GM12892 (cell line): ENCODE measurements around the gene GUCY2F.

ENCODE experiments used
- DNase-seq: peaks from one replicate; pipeline ENCODE4 v3.0.0; 2011; ENCODE audit not compliant: insufficient read length
- FAIRE-seq: peaks from 2 replicates; lab custom pipeline; 2011; peaks lifted over from hg19 to GRCh38; lab: Jason Lieb, UNC
- POLR2A ChIP-seq: IDR thresholded peaks from 2 replicates; pipeline ENCODE4 v1.6.1; 2011; ENCODE audit warnings: low read depth, low read length, control low read depth
- POLR2AphosphoS5 ChIP-seq: IDR thresholded peaks from 2 replicates; pipeline ENCODE4 v1.6.1; 2011; ENCODE audit warnings: low read depth, low read length, control low read depth
- TAF1 ChIP-seq: IDR thresholded peaks from 2 replicates; pipeline ENCODE4 v1.6.1; 2011; ENCODE audit warnings: low read depth, mild to moderate bottlenecking, control low read depth, low read length, borderline replicate concordance

GUCY2F gene

GRCh38 chrX:109392895-109393294, 89.0 kb downstream of the GUCY2F start:
- no peak for TF ChIP-seq POLR2AphosphoS5
- TF ChIP-seq TAF1 = no peak
- DNase-seq (no peak), FAIRE-seq (no peak)

DNA sequence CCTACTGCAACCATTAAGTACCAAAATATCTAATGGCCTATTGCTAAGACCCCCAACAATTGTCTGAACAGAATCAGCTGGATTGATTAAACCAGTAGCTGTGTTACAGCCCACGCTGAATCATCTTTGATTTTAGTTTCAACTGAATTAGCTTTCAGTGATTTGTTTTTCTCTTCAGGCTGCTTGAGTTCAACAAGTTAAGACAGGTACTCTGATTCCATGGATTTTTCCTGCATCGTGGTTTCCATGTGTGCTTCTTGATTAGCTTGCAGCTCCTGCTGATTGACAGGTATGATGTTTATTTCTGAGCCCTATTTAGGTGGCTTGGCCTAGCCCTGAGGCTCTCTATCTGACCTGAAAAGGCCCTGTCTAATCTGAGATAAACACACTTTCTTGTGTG, 91.3 kb downstream of the GUCY2F start:
- FAIRE-seq = peak; percentile 9
- DNase-seq = no peak
- TF ChIP-seq TAF1 (no peak), POLR2A (no peak), POLR2AphosphoS5 (no peak)

GRCh38 chrX:109389917-109390316, 92.0 kb downstream of the GUCY2F start:
- FAIRE-seq (no peak), DNase-seq (no peak)

GRCh38 chrX:109384699-109385098, 97.2 kb downstream of the GUCY2F start:
- DNase-seq (no peak), FAIRE-seq (no peak)
- no peak for TF ChIP-seq POLR2A
- TF ChIP-seq TAF1 = no peak
- TF ChIP-seq POLR2AphosphoS5 = no peak

More at GRCh38 chrX:109389917-109390316, 92.0 kb downstream of the GUCY2F start:
- TF ChIP-seq POLR2AphosphoS5 (no peak), TAF1 (no peak), POLR2A (no peak)

GRCh38 chrX:109382332-109382731, 99.6 kb downstream of the GUCY2F start:
- TF ChIP-seq POLR2AphosphoS5 = no peak
- DNase-seq (no peak), FAIRE-seq (no peak)

- TF ChIP-seq TAF1 = no peak
- TF ChIP-seq POLR2AphosphoS5 = no peak
- no peak for TF ChIP-seq POLR2A
- FAIRE-seq (no peak), DNase-seq (no peak)
Observed at GRCh38 chrX:109378281-109378680, 103.6 kb downstream of the GUCY2F start.

DNA sequence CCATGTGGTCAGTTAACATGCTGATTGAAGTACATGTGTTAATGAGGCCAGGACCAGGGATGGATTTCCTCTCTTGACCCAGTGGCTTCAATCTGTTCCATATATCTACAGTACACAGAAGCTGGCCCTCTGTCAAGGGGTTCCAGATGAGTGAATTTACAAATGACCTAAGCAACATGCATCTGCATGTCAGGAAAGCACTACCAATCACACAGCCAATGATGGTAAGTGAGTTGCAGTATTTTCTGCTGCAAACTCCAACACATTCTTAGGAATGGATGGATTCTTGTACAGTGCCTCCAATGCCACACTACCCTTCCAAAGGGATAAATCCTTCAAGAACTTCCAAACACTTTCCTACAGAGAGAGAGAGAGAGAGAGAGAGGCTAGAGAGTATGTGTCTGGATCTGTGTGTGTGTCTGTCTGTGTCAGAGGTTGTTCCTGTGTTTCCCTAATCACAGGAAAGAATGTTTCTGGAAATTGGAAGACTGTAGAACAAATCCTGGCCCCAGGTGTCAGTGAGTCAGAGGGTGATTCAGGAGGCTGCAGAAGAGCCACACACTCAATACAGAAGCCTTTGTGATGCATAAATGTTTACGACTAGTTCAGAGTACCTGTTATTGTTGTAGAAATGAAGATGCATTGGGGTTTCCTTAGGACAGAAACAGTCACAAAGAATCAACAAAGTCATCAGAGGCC, 107.5 kb downstream of the GUCY2F start:
- DNase-seq (no peak), FAIRE-seq (no peak)
- TF ChIP-seq POLR2AphosphoS5 (no peak), TAF1 (no peak), POLR2A (no peak)

DNA sequence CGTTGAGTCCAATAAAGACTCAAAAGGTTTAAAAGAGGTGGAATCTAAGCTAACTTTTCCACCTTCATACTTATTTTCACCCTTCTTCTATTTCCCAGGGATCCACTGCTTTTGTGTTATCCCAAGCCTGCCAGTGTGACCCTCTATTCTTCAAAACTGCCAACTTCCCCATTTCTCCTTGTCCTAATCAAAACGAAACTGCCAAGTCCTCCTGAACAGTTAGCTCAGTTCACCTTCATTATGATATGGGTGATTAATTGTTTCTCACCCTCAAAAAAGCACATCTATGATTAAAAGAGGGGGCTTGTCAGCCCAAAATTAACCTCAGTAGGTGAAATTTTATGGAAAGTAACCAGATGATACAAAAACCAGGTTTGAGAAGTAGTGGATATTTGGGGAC, 108.4 kb downstream of the GUCY2F start:
- TF ChIP-seq POLR2AphosphoS5 = no peak
- TF ChIP-seq POLR2A = no peak
- TF ChIP-seq TAF1 = no peak
- FAIRE-seq = peak; percentile 14
- DNase-seq = no peak

GRCh38 chrX:109372716-109373115, 109.2 kb downstream of the GUCY2F start:
- FAIRE-seq (no peak), DNase-seq (no peak)
- TF ChIP-seq TAF1 = no peak
- TF ChIP-seq POLR2AphosphoS5 = no peak
- TF ChIP-seq POLR2A = no peak

- TF ChIP-seq POLR2AphosphoS5 (no peak), POLR2A (no peak), TAF1 (no peak)
- DNase-seq (no peak), FAIRE-seq (no peak)
Observed at GRCh38 chrX:109372291-109372690, 109.6 kb downstream of the GUCY2F start.

- DNase-seq (no peak), FAIRE-seq (no peak)
- TF ChIP-seq POLR2AphosphoS5 (no peak), TAF1 (no peak), POLR2A (no peak)
Observed at GRCh38 chrX:109362101-109362500, 119.8 kb downstream of the GUCY2F start.

GRCh38 chrX:109360301-109360700, 121.6 kb downstream of the GUCY2F start:
- TF ChIP-seq POLR2AphosphoS5 = no peak
- no peak for TF ChIP-seq POLR2A
- TF ChIP-seq TAF1 = no peak
- DNase-seq = no peak
- no peak for FAIRE-seq

DNA sequence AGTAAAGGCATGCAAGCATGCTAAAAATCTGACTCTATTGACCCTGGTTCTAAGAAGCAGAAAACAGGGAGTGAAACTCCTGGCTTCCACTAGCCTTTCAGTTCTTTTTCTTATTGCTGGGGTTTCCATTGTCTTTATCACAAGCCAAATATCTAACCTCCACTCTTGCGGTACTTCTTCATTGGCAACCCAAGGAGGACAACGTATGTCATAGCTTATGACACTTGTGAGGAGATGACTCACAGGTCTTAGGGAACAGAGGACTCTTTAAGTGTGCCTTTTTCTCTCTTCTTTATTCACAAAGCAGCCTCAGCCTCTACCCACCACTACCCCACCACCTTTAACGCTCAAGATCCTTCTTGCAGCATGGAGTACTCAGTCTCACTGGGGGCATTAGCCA, 124.2 kb downstream of the GUCY2F start:
- no peak for DNase-seq
- TF ChIP-seq POLR2A (no peak), POLR2AphosphoS5 (no peak), TAF1 (no peak)
- no peak for FAIRE-seq

- FAIRE-seq = no peak
- no peak for TF ChIP-seq TAF1
- no peak for DNase-seq
Observed at GRCh38 chrX:109356684-109357083, 125.2 kb downstream of the GUCY2F start.
